GM12878 (cell line): ENCODE data around the gene DENND6A. TPM values are rescaled to one million over a fixed set of nuclear protein-coding genes. Genes with fewer than 3 reads are reported as not detected.

Source experiments
- ATAC-seq: fragments of 200-7000 bp; cut with Tn5 transposase; 3 replicates; pipeline ENCODE4 v1.9.1; 2020; ENCODE audit warnings: mild to moderate bottlenecking, moderate library complexity
- BruUV-seq: library from RNA; stranded (reverse); fragments of 400-500 nt; replicated peaks from 2 replicates; lab custom pipeline; 2021; lab: Mats Ljungman, UMichigan
- CTCF ChIA-PET: fragments of 300-600 bp; sonication (Branson Sonifier 250); formaldehyde crosslinking; extraction: SDS; loops from one replicate; lab custom pipeline; 2021; ENCODE audit warnings: inconsistent platforms; lab: Yijun Ruan, JAX
- POLR2A ChIA-PET: fragments of 350-600 bp; formaldehyde crosslinking; extraction: SDS; loops from one replicate; lab custom pipeline; 2021; ENCODE audit warnings: inconsistent platforms; lab: Charles Lee
- RAD21 ChIA-PET: fragments of 300-600 bp; sonication (Branson Sonifier 250); formaldehyde crosslinking; loops from one replicate; lab custom pipeline; 2023; ENCODE audit warnings: antibody characterized with exemption; ENCODE audit not compliant: unreplicated experiment; lab: Charles Lee
- SMC1A ChIA-PET: fragments of 300-600 bp; sonication (Branson Sonifier 250); formaldehyde crosslinking; loops from one replicate; lab custom pipeline; 2023; ENCODE audit not compliant: unreplicated experiment, uncharacterized antibody; lab: Charles Lee
- DNase-seq: peaks from one replicate; pipeline ENCODE4 v3.0.0-alpha.2; 2011; ENCODE audit warnings: low read depth, low spot score
- FAIRE-seq: peaks from 3 replicates; lab custom pipeline; 2011; peaks lifted over from hg19 to GRCh38; lab: Jason Lieb, UNC
- H2AFZ ChIP-seq: 2 replicates; pipeline ENCODE4 v1.6.0; 2011; ENCODE audit warnings: low read depth, low read length, control low read depth; ENCODE audit not compliant: control insufficient read depth
- H3K27ac ChIP-seq: 2 replicates; pipeline ENCODE4 v1.5.1; 2011; ENCODE audit warnings: control low read depth; ENCODE audit not compliant: control insufficient read depth, insufficient read depth
- H3K27me3 ChIP-seq, 2 experiments: replicated peaks in 1 of 2; 2 replicates each; pipeline versions ENCODE4 v1.6.0 to v1.6.1; 2011; ENCODE audit warnings: low read length in 1 of 2; ENCODE audit not compliant: control insufficient read depth in 2 of 2, insufficient read depth in 2 of 2
- H3K36me3 ChIP-seq, 2 experiments: 2 replicates each; pipeline ENCODE4 v1.5.1; 2011; ENCODE audit warnings: low read length in 1 of 2; ENCODE audit not compliant: control insufficient read depth in 2 of 2, insufficient read depth in 2 of 2
- H3K4me1 ChIP-seq: 2 replicates; pipeline ENCODE4 v1.6.1; 2011; ENCODE audit warnings: mild to moderate bottlenecking, low read length, moderate library complexity, mixed read lengths; ENCODE audit not compliant: control insufficient read depth, insufficient read depth
- H3K4me2 ChIP-seq: 2 replicates; pipeline ENCODE4 v1.6.0; 2011; ENCODE audit warnings: control low read depth; ENCODE audit not compliant: control insufficient read depth, insufficient read depth
- H3K4me3 ChIP-seq: fragments of 200-600 bp; sonication (generic); 2 replicates; pipeline ENCODE4 v1.5.1; 2016
- H3K79me2 ChIP-seq: 2 replicates; pipeline ENCODE4 v1.6.0; 2011; ENCODE audit warnings: low read length; ENCODE audit not compliant: control insufficient read depth, insufficient read depth
- H3K9ac ChIP-seq: 2 replicates; pipeline ENCODE4 v1.8.0; 2011; ENCODE audit warnings: low read length, control low read depth, mixed read lengths; ENCODE audit not compliant: control insufficient read depth, insufficient read depth
- H3K9me3 ChIP-seq: replicated peaks from 3 replicates; pipeline ENCODE4 v1.5.1; 2011; ENCODE audit warnings: mild to moderate bottlenecking, low read length; ENCODE audit not compliant: control insufficient read depth, insufficient read depth
- H4K20me1 ChIP-seq: 2 replicates; pipeline ENCODE4 v1.6.0; 2011; ENCODE audit not compliant: control insufficient read depth, insufficient read depth
- BCL3 ChIP-seq: IDR thresholded peaks from 2 replicates; pipeline ENCODE4 v1.6.1; 2011; ENCODE audit warnings: borderline replicate concordance, low read depth, mild to moderate bottlenecking, moderate library complexity, low read length; ENCODE audit not compliant: insufficient read depth, poor library complexity, severe bottlenecking
- CREB1 ChIP-seq: IDR thresholded peaks from 2 replicates; pipeline ENCODE4 v1.6.1; 2012; ENCODE audit warnings: low read depth, mild to moderate bottlenecking, inconsistent platforms
- CTCF ChIP-seq, 3 experiments: IDR thresholded peaks in 2 of 3; conservative IDR thresholded peaks in 1 of 3; 2 replicates each; pipeline ENCODE4 v1.5.1; 2011; ENCODE audit warnings: low read depth in 3 of 3, low read length in 3 of 3, mild to moderate bottlenecking in 3 of 3, control low read depth in 2 of 3, moderate library complexity in 2 of 3, inconsistent platforms in 1 of 3, mixed read lengths in 1 of 3; ENCODE audit not compliant: control insufficient read depth in 2 of 3, insufficient read depth in 1 of 3; ENCODE audit errors: extremely low read depth in 1 of 3
- EED ChIP-seq: sonication (generic); IDR thresholded peaks from 2 replicates; pipeline ENCODE4 v1.6.1; 2016; ENCODE audit warnings: antibody characterized with exemption, low read depth
- IKZF1 ChIP-seq: fragments of 450-650 bp; conservative IDR thresholded peaks from 2 replicates; pipeline ENCODE4 v1.6.1; 2017; ENCODE audit warnings: antibody characterized with exemption, mild to moderate bottlenecking
- JUND ChIP-seq: IDR thresholded peaks from 2 replicates; pipeline ENCODE4 v1.6.1; 2012; ENCODE audit warnings: low read depth, mild to moderate bottlenecking, low read length, improper control_type of control experiment, moderate library complexity
- KAT2A ChIP-seq: conservative IDR thresholded peaks from 2 replicates; pipeline ENCODE4 v1.6.1; 2011; ENCODE audit warnings: low read depth, low read length; ENCODE audit not compliant: control insufficient read depth
- MEF2B ChIP-seq: fragments of 450-650 bp; IDR thresholded peaks from 2 replicates; pipeline ENCODE4 v1.6.1; 2018; ENCODE audit warnings: mild to moderate bottlenecking, moderate library complexity; ENCODE audit not compliant: partially characterized antibody, poor library complexity, severe bottlenecking
- NFYA ChIP-seq: IDR thresholded peaks from 2 replicates; pipeline ENCODE4 v1.6.1; 2011; ENCODE audit warnings: low read depth, mild to moderate bottlenecking, low read length, improper control_type of control experiment, borderline replicate concordance
- RBBP5 ChIP-seq: fragments of 200-600 bp; sonication (generic); conservative IDR thresholded peaks from 2 replicates; pipeline ENCODE4 v1.6.1; 2016
- SIN3A ChIP-seq: IDR thresholded peaks from 2 replicates; pipeline ENCODE4 v1.6.1; 2012; ENCODE audit warnings: low read depth, low read length, improper control_type of control experiment
- SMAD1 ChIP-seq: fragments of 450-650 bp; IDR thresholded peaks from 2 replicates; pipeline ENCODE4 v1.6.1; 2018; ENCODE audit warnings: mild to moderate bottlenecking, low read depth; ENCODE audit not compliant: partially characterized antibody
- TBL1XR1 ChIP-seq: IDR thresholded peaks from 2 replicates; pipeline ENCODE4 v1.6.1; 2012; ENCODE audit warnings: low read depth, low read length, improper control_type of control experiment
- YBX1 ChIP-seq: fragments of 450-650 bp; IDR thresholded peaks from 2 replicates; pipeline ENCODE4 v1.6.1; 2016; ENCODE audit warnings: antibody characterized with exemption
- ZNF687 ChIP-seq: fragments of 450-650 bp; IDR thresholded peaks from 2 replicates; pipeline ENCODE4 v1.6.1; 2017; ENCODE audit warnings: mild to moderate bottlenecking, moderate library complexity
- WGBS: methylation state at CpG from one replicate; pipeline ENCODE4 v1.1.6; 2016; ENCODE audit warnings: low lambda C conversion rate; ENCODE audit not compliant: insufficient replicate concordance, insufficient coverage; ENCODE audit errors: missing lambda C conversion rate; 5-methylcytosine and 5-hydroxymethylcytosine counted together
- in situ Hi-C: fragments of 300-500 bp; cut with MboI; formaldehyde crosslinking; loops from 9 replicates; pipeline ENCODE4 v1.14.3; 2018; ENCODE audit warnings: mixed read lengths
- intact Hi-C: fragments of 100-400 bp; cut with micrococcal nuclease; formaldehyde crosslinking; loops from one replicate; pipeline ENCODE4 v1.14.2; 2022; ENCODE audit not compliant: unreplicated experiment
- polyA plus RNA-seq, 11 experiments: library from polyadenylated mRNA; depleted of rRNA in 4 of 11; unstranded in 6 of 11; stranded (reverse) in 5 of 11; fragments of >200 nt; fragmentation: Nextera tagmentation in 4 of 11; fragmentation: Illumina TruSeq in 1 of 11; extraction: Ambion mirVana in 4 of 11; extraction: Trizol in 1 of 11; gene quantifications; 1 replicate in 1 of 11; 2 replicates in 10 of 11; pipeline versions ENCODE4 v1.2.1 to v1.2.3, GENCODE V29; 2011 to 2016; ENCODE audit warnings: inconsistent platforms in 2 of 11, missing spikeins in 2 of 11, low read depth in 1 of 11
- total RNA-seq, 4 experiments: library from RNA; depleted of rRNA in 3 of 4; stranded (reverse); fragments of >200 nt in 3 of 4; fragmentation: Illumina TruSeq in 1 of 4; extraction: Trizol in 1 of 4; gene quantifications; 2 replicates each; pipeline versions ENCODE4 v1.2.1 to v1.2.3, GENCODE V29; 2013 to 2021

The DENND6A gene
- total and polyA plus RNA-seq, 10 of the 15 experiments (the other 5 are each of a cell fraction or from before 2014, with no cell fraction given) = 1.8 to 15.3 (median 10.3) TPM

- Histone ChIP-seq H3K27ac (no peak overlapping the region), H3K36me3 (peaks cover 0 to 7% of the 10 kb centered on the region in 2 experiments; a peak in 1 of 4 replicates), H3K9me3 (no peaks in the 10 kb centered on the region), H3K9ac (no peak overlapping the region), H3K4me2 (peak overlapping the region; percentile 3; the same call in 1 of the 2 replicates), H3K79me2 (peaks cover 66% of the 10 kb centered on the region), H4K20me1 (no peaks in the 10 kb centered on the region), H3K4me1 (no peaks in the 10 kb centered on the region), H3K4me3 (no peak overlapping the region), H3K27me3 (no peaks in the 10 kb centered on the region), H2AFZ (no peak overlapping the region)
- ChIA-PET SMC1A (interaction anchor here (0.9 to 1.8 kb wide), 4 partner anchors 8 to 85 kb away, joined by 3 to 5 read pairs (median 4); no protein-coding TSS in a partner anchor), POLR2A (interaction anchor here (0.5 to 1.4 kb wide), 2 partner anchors 11 to 864 kb away, joined by 4 to 5 read pairs; partner anchors contain the start of gene ARF4), RAD21 (no interaction called here), CTCF (interaction anchor here (0.5 kb wide), 1 partner anchor 414 kb away, joined by 3 read pairs; no protein-coding TSS in a partner anchor)
- intact Hi-C loops (no loop called here), in situ Hi-C loops (no loop called here)
- no peak for DNase-seq
- 64% methylated on average over 6 of the region's 6 CpGs for WGBS
- TF ChIP-seq MEF2B (no peak), SIN3A (no peak), SMAD1 (no peak), NFYA (no peak), ZNF687 (no peak), YBX1 (no peak), KAT2A (no peak), EED (no peak), IKZF1 (no peak), RBBP5 (no peak), JUND (no peak), CTCF (IDR thresholded peaks at IDR 0.05 in 2 of 3, conservative IDR thresholded peaks at IDR 0.05 in 1 of 3; ENCODE audit: control insufficient read depth in 2 of 3, extremely low read depth in 1 of 3, insufficient read depth in 1 of 3, low read depth in 3 of 3, low read length in 3 of 3) (no peak), CREB1 (no peak), TBL1XR1 (no peak), BCL3 (no peak)
- no TSS peak for BruUV-seq
- FAIRE-seq = no peak
- no peak for ATAC-seq
Observed at GRCh38 chr3:57586778-57587177, 106.1 kb downstream of the DENND6A start.
